ENCODE results near the gene MED26.

MED26 gene

DNA sequence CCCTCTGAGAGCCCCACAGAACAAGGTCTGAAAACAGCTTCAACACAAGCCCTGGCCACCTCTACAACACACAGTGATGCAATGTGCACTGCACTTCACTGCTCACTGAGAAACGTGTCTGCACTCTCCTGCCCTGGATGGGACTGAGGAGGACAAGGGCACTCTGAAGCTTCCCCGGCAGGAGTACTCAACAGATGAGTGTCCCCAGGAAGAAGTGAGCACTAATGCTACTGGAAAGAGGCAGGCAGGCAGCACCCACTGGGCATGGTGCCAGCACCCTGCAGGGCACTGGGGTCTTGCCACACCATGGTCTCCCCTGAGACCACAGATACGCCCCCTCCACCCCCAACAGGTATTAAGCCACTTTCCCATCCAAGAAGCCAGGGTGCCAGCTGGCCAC, 38.1 kb downstream of the MED26 start (continued):
- TF ChIP-seq ZFHX2 (tag by site-specific recombination; conservative IDR thresholded peaks at IDR 0.05) (peak; percentile 49), SCRT2 (tag by site-specific recombination; IDR thresholded peaks at IDR 0.05) (peak; percentile 91), ZNF2 (tag by site-specific recombination; IDR thresholded peaks at IDR 0.05) (no peak), ZXDB (tag by site-specific recombination; IDR thresholded peaks at IDR 0.05) (no peak), ZNF600 (tag by site-specific recombination; IDR thresholded peaks at IDR 0.05) (peak; percentile 35; the same call in 1 of the 2 replicates)
- TF ChIP-seq, protein P1, sequence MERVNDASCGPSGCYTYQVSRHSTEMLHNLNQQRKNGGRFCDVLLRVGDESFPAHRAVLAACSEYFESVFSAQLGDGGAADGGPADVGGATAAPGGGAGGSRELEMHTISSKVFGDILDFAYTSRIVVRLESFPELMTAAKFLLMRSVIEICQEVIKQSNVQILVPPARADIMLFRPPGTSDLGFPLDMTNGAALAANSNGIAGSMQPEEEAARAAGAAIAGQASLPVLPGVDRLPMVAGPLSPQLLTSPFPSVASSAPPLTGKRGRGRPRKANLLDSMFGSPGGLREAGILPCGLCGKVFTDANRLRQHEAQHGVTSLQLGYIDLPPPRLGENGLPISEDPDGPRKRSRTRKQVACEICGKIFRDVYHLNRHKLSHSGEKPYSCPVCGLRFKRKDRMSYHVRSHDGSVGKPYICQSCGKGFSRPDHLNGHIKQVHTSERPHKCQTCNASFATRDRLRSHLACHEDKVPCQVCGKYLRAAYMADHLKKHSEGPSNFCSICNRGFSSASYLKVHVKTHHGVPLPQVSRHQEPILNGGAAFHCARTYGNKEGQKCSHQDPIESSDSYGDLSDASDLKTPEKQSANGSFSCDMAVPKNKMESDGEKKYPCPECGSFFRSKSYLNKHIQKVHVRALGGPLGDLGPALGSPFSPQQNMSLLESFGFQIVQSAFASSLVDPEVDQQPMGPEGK (tag by site-specific recombination; IDR thresholded peaks at IDR 0.05): peak; percentile 42; the same call in 1 of the 2 replicates
- TF ChIP-seq, protein P2, sequence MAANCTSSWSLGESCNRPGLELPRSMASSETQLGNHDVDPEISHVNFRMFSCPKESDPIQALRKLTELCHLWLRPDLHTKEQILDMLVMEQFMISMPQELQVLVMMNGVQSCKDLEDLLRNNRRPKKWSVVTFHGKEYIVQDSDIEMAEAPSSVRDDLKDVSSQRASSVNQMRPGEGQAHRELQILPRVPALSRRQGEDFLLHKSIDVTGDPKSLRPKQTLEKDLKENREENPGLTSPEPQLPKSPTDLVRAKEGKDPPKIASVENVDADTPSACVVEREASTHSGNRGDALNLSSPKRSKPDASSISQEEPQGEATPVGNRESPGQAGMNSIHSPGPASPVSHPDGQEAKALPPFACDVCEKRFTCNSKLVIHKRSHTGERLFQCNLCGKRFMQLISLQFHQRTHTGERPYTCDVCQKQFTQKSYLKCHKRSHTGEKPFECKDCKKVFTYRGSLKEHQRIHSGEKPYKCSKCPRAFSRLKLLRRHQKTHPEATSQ (tag by site-specific recombination; IDR thresholded peaks at IDR 0.05): no peak

- Histone ChIP-seq H3K4me1 (ENCODE audit: control insufficient read depth, insufficient read depth, low read length) (peaks cover 32% of the 10 kb centered on the region), H3K4me3 (ENCODE audit: low read depth, low read length) (no peak overlapping the region), H3K36me3 (ENCODE audit: control insufficient read depth in 2 of 2, insufficient read depth in 1 of 2, low read length in 2 of 2) (no peaks in the 10 kb centered on the region), H3K27ac (ENCODE audit: extremely low read depth, low read depth, low read length) (no peak overlapping the region), H3K9me3 (ENCODE audit: control insufficient read depth, insufficient read depth, low read depth, low read length) (no peaks in the 10 kb centered on the region)
- POLR2A ChIA-PET: no interaction called here
- TF ChIP-seq EGR2 (tag by site-specific recombination; IDR thresholded peaks at IDR 0.05; ENCODE audit: low read depth): peak; percentile 23; the same call in 1 of the 2 replicates
- peak; percentile 24; the same call in 1 of the 2 replicates for TF ChIP-seq OSR2 (tag by site-specific recombination; IDR thresholded peaks at IDR 0.05)
- 0 out of 2 replicates have a peak, but pooled peaks have one; percentile 15 for TF ChIP-seq ZNF335 (tag by site-specific recombination; conservative IDR thresholded peaks at IDR 0.05)
- no peak for TF ChIP-seq SP7 (tag by site-specific recombination; IDR thresholded peaks at IDR 0.05)
- TF ChIP-seq, protein P3, sequence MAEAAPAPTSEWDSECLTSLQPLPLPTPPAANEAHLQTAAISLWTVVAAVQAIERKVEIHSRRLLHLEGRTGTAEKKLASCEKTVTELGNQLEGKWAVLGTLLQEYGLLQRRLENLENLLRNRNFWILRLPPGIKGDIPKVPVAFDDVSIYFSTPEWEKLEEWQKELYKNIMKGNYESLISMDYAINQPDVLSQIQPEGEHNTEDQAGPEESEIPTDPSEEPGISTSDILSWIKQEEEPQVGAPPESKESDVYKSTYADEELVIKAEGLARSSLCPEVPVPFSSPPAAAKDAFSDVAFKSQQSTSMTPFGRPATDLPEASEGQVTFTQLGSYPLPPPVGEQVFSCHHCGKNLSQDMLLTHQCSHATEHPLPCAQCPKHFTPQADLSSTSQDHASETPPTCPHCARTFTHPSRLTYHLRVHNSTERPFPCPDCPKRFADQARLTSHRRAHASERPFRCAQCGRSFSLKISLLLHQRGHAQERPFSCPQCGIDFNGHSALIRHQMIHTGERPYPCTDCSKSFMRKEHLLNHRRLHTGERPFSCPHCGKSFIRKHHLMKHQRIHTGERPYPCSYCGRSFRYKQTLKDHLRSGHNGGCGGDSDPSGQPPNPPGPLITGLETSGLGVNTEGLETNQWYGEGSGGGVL (tag by site-specific recombination; IDR thresholded peaks at IDR 0.05): peak; percentile 35; the same call in 1 of the 2 replicates
- no peak for TF ChIP-seq ZNF132 (tag by site-specific recombination; IDR thresholded peaks at IDR 0.05; ENCODE audit: borderline replicate concordance)
- no peak for TF ChIP-seq ZNF221 (tag by site-specific recombination; IDR thresholded peaks at IDR 0.05; ENCODE audit: borderline replicate concordance)
- no peak for TF ChIP-seq ZFP3 (tag by site-specific recombination; IDR thresholded peaks at IDR 0.05; ENCODE audit: low read depth)
- peak; percentile 45 for TF ChIP-seq ZFHX2 (tag by site-specific recombination; conservative IDR thresholded peaks at IDR 0.05)
- no peak for TF ChIP-seq ZNF48 (tag by site-specific recombination; IDR thresholded peaks at IDR 0.05)
- no peak for TF ChIP-seq ZNF785 (tag by site-specific recombination; IDR thresholded peaks at IDR 0.05)
- peak; percentile 84 for TF ChIP-seq GLIS1 (tag by site-specific recombination; IDR thresholded peaks at IDR 0.05)
- TF ChIP-seq, protein P4, sequence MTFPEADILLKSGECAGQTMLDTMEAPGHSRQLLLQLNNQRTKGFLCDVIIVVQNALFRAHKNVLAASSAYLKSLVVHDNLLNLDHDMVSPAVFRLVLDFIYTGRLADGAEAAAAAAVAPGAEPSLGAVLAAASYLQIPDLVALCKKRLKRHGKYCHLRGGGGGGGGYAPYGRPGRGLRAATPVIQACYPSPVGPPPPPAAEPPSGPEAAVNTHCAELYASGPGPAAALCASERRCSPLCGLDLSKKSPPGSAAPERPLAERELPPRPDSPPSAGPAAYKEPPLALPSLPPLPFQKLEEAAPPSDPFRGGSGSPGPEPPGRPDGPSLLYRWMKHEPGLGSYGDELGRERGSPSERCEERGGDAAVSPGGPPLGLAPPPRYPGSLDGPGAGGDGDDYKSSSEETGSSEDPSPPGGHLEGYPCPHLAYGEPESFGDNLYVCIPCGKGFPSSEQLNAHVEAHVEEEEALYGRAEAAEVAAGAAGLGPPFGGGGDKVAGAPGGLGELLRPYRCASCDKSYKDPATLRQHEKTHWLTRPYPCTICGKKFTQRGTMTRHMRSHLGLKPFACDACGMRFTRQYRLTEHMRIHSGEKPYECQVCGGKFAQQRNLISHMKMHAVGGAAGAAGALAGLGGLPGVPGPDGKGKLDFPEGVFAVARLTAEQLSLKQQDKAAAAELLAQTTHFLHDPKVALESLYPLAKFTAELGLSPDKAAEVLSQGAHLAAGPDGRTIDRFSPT (tag by site-specific recombination; IDR thresholded peaks at IDR 0.05): 0 out of 2 replicates have a peak, but pooled peaks have one; percentile 21
- no peak for TF ChIP-seq ZNF501 (tag by site-specific recombination; IDR thresholded peaks at IDR 0.05)
- no peak for TF ChIP-seq OVOL3 (tag by site-specific recombination; IDR thresholded peaks at IDR 0.05)
- no peak for TF ChIP-seq ZNF148 (tag by site-specific recombination; IDR thresholded peaks at IDR 0.05; ENCODE audit: borderline replicate concordance)
- CTCF ChIA-PET: interaction anchor here (0.6 kb wide), 1 partner anchor 60 kb away, joined by 3 read pairs; no protein-coding TSS in a partner anchor
Observed at GRCh38 chr19:16588824-16589577, 39.0 kb downstream of the MED26 start.

All from HEK293 (cell line).